Naive thymus-derived CD8-positive, alpha-beta T cell (primary cell): ENCODE data around the gene CTNNA2. TPM values are rescaled to one million over a fixed set of nuclear protein-coding genes. Genes with fewer than 3 reads are reported as not detected.

Experiments used
- ATAC-seq, 2 donors: fragments of 150-1000 bp; cut with Tn5 transposase in 1 of 2; sonication (Bioruptor Pico), chemical (Tn5 transposase) in 1 of 2; 1 replicate in 1 of 2; 2 replicates in 1 of 2; pipeline ENCODE4 v1.10.0; 2021; ENCODE audit warnings: mild to moderate bottlenecking in 2 of 2, moderate library complexity in 2 of 2
- POLR2A ChIA-PET: fragments of 350-600 bp; sonication (Branson Sonifier 250); formaldehyde crosslinking; loops from one replicate; lab custom pipeline; 2021; ENCODE audit warnings: antibody characterized with exemption; lab: Charles Lee
- DNase-seq, 10 donors: peaks; one replicate each; pipeline versions ENCODE4 v3.0.0 to v3.0.0-alpha.2; 2020 to 2022
- H3K27ac Mint-ChIP-seq, 10 donors: one replicate each; pipeline ENCODE4 v1.8.0; 2020 to 2022; ENCODE audit warnings: mild to moderate bottlenecking in 10 of 10, mixed read lengths in 10 of 10, moderate library complexity in 4 of 10, inconsistent platforms in 1 of 10
- H3K27me3 Mint-ChIP-seq, 5 donors: one replicate each; pipeline ENCODE4 v1.8.0; 2021 to 2022; ENCODE audit warnings: mixed read lengths in 5 of 5
- H3K36me3 Mint-ChIP-seq, 3 donors: one replicate each; pipeline ENCODE4 v1.8.0; 2020 to 2022; ENCODE audit warnings: mixed read lengths in 3 of 3, mild to moderate bottlenecking in 2 of 3, inconsistent platforms in 1 of 3
- H3K4me1 Mint-ChIP-seq, 4 donors: one replicate each; pipeline ENCODE4 v1.8.0; 2021 to 2022; ENCODE audit warnings: mixed read lengths in 4 of 4
- H3K4me3 Mint-ChIP-seq, 10 donors: one replicate each; pipeline ENCODE4 v1.8.0; 2020 to 2022; ENCODE audit warnings: mild to moderate bottlenecking in 10 of 10, mixed read lengths in 10 of 10, moderate library complexity in 6 of 10, inconsistent platforms in 1 of 10
- H3K9me3 Mint-ChIP-seq, 9 donors: one replicate each; pipeline ENCODE4 v1.8.0; 2020 to 2022; ENCODE audit warnings: mixed read lengths in 9 of 9, mild to moderate bottlenecking in 3 of 9, inconsistent platforms in 1 of 9, moderate library complexity in 1 of 9
- polyA plus RNA-seq, 3 donors: library from polyadenylated mRNA; unstranded; fragments of 300-500 nt; fragmentation: Illumina TruSeq; gene quantifications; one replicate each; pipeline ENCODE4 v1.2.3, GENCODE V29; 2021
- total RNA-seq, 8 experiments: library from RNA in 2 of 8; stranded (reverse) in 2 of 8; gene quantifications; one replicate each; pipeline ENCODE4 v1.2.3 and lab custom pipeline; 2021 to 2026

The CTNNA2 gene
- total and polyA plus RNA-seq, 5 experiments from 2014 or later: not detected

- no peaks in the 10 kb centered on the region for H3K27me3 Mint-ChIP-seq
- H3K27ac Mint-ChIP-seq: no peak overlapping the region
- no peak for ATAC-seq
- no peak for DNase-seq
- peaks cover 0 to 8% (median 0%) of the 10 kb centered on the region in 9 donors for H3K9me3 Mint-ChIP-seq
- no peak overlapping the region for H3K4me3 Mint-ChIP-seq
- H3K36me3 Mint-ChIP-seq: no peaks in the 10 kb centered on the region
- POLR2A ChIA-PET: no interaction called here
- H3K4me1 Mint-ChIP-seq: no peaks in the 10 kb centered on the region
Observed at GRCh38 chr2:79670198-79670597, 157.3 kb downstream of the CTNNA2 start.

- H3K27me3 Mint-ChIP-seq: no peaks in the 10 kb centered on the region
- H3K9me3 Mint-ChIP-seq: peaks cover 2 to 33% (median 5%) of the 10 kb centered on the region in 9 donors
- H3K27ac Mint-ChIP-seq: no peak overlapping the region
- H3K4me3 Mint-ChIP-seq: no peak overlapping the region
- H3K36me3 Mint-ChIP-seq: no peaks in the 10 kb centered on the region
- DNase-seq (no peak), ATAC-seq (no peak)
- no peaks in the 10 kb centered on the region for H3K4me1 Mint-ChIP-seq
- POLR2A ChIA-PET: no interaction called here
Observed at GRCh38 chr2:79686884-79687283, 174.0 kb downstream of the CTNNA2 start.

- ATAC-seq: no peak
Observed at GRCh38 chr2:79695248-79695647, 182.4 kb downstream of the CTNNA2 start.

GRCh38 chr2:79697200-79697599 lies 184.3 kb downstream of the CTNNA2 start:
- no peak for DNase-seq
- Mint-ChIP-seq H3K27ac (no peak overlapping the region), H3K36me3 (no peaks in the 10 kb centered on the region), H3K4me1 (no peaks in the 10 kb centered on the region), H3K4me3 (no peak overlapping the region), H3K9me3 (peaks cover 0 to 20% (median 5%) of the 10 kb centered on the region in 9 donors), H3K27me3 (no peaks in the 10 kb centered on the region)
- no peak for ATAC-seq
- POLR2A ChIA-PET: no interaction called here

More at GRCh38 chr2:79695248-79695647, 182.4 kb downstream of the CTNNA2 start:
- H3K36me3 Mint-ChIP-seq: no peaks in the 10 kb centered on the region
- H3K4me1 Mint-ChIP-seq: no peaks in the 10 kb centered on the region
- H3K27me3 Mint-ChIP-seq: no peaks in the 10 kb centered on the region
- H3K27ac Mint-ChIP-seq: no peak overlapping the region
- no peak overlapping the region for H3K4me3 Mint-ChIP-seq
- POLR2A ChIA-PET: no interaction called here
- no peak for DNase-seq
- H3K9me3 Mint-ChIP-seq: peaks cover 0 to 21% (median 8%) of the 10 kb centered on the region in 9 donors

- no peaks in the 10 kb centered on the region for H3K4me1 Mint-ChIP-seq
- H3K27ac Mint-ChIP-seq: no peak overlapping the region
- POLR2A ChIA-PET: no interaction called here
- no peaks in the 10 kb centered on the region for H3K27me3 Mint-ChIP-seq
- DNase-seq (no peak), ATAC-seq (no peak)
- H3K9me3 Mint-ChIP-seq: peaks cover under 1 to 19% (median 6%) of the 10 kb centered on the region in 9 donors
- H3K36me3 Mint-ChIP-seq: peaks cover 0 to 3% (median 0%) of the 10 kb centered on the region in 3 donors
- H3K4me3 Mint-ChIP-seq: no peak overlapping the region
Observed at GRCh38 chr2:79700651-79701050, 187.8 kb downstream of the CTNNA2 start.

- Mint-ChIP-seq H3K27ac (no peak overlapping the region), H3K9me3 (peaks cover 3 to 16% (median 6%) of the 10 kb centered on the region in 9 donors), H3K27me3 (no peaks in the 10 kb centered on the region), H3K36me3 (peaks cover 0 to 6% (median 0%) of the 10 kb centered on the region in 3 donors), H3K4me3 (no peak overlapping the region), H3K4me1 (no peaks in the 10 kb centered on the region)
- DNase-seq: no peak
- POLR2A ChIA-PET: no interaction called here
- ATAC-seq: no peak
Observed at GRCh38 chr2:79702905-79703304, 190.1 kb downstream of the CTNNA2 start.

- DNase-seq (no peak), ATAC-seq (no peak)
- Mint-ChIP-seq H3K27ac (no peak overlapping the region), H3K9me3 (peaks cover 2 to 26% (median 10%) of the 10 kb centered on the region in 9 donors), H3K36me3 (no peaks in the 10 kb centered on the region), H3K27me3 (peaks cover 0 to 1% (median 0%) of the 10 kb centered on the region in 5 donors), H3K4me1 (no peaks in the 10 kb centered on the region), H3K4me3 (no peak overlapping the region)
- POLR2A ChIA-PET: no interaction called here
Observed at GRCh38 chr2:79711098-79711497, 198.2 kb downstream of the CTNNA2 start.

- Mint-ChIP-seq H3K36me3 (no peaks in the 10 kb centered on the region), H3K27ac (no peak overlapping the region), H3K9me3 (peaks cover 2 to 26% (median 7%) of the 10 kb centered on the region in 9 donors), H3K27me3 (peaks cover 0 to 1% (median 0%) of the 10 kb centered on the region in 5 donors), H3K4me3 (no peak overlapping the region), H3K4me1 (no peaks in the 10 kb centered on the region)
- ATAC-seq: no peak
- DNase-seq: no peak
- POLR2A ChIA-PET: no interaction called here
Observed at GRCh38 chr2:79713131-79713785, 200.4 kb downstream of the CTNNA2 start.

- Mint-ChIP-seq H3K36me3 (no peaks in the 10 kb centered on the region), H3K4me1 (no peaks in the 10 kb centered on the region), H3K4me3 (no peak overlapping the region), H3K9me3 (peaks cover 0 to 21% (median 9%) of the 10 kb centered on the region in 9 donors), H3K27ac (no peak overlapping the region), H3K27me3 (peaks cover 0 to 1% (median 0%) of the 10 kb centered on the region in 5 donors)
- no peak for DNase-seq
- ATAC-seq: no peak
- POLR2A ChIA-PET: no interaction called here
Observed at GRCh38 chr2:79714283-79714682, 201.4 kb downstream of the CTNNA2 start.

GRCh38 chr2:79715338-79715737 lies 202.5 kb downstream of the CTNNA2 start:
- DNase-seq (no peak), ATAC-seq (no peak)
- Mint-ChIP-seq H3K27me3 (peaks cover 0 to 1% (median 0%) of the 10 kb centered on the region in 5 donors), H3K4me1 (no peaks in the 10 kb centered on the region), H3K4me3 (no peak overlapping the region), H3K36me3 (no peaks in the 10 kb centered on the region), H3K9me3 (peaks cover 0 to 18% (median 9%) of the 10 kb centered on the region in 9 donors), H3K27ac (no peak overlapping the region)
- POLR2A ChIA-PET: no interaction called here

- Mint-ChIP-seq H3K36me3 (no peaks in the 10 kb centered on the region), H3K9me3 (peaks cover 0 to 18% (median 8%) of the 10 kb centered on the region in 9 donors), H3K4me3 (no peak overlapping the region), H3K27me3 (peaks cover 0 to 1% (median 0%) of the 10 kb centered on the region in 5 donors), H3K4me1 (no peaks in the 10 kb centered on the region), H3K27ac (no peak overlapping the region)
- no peak for ATAC-seq
- POLR2A ChIA-PET: no interaction called here
- no peak for DNase-seq
Observed at GRCh38 chr2:79716266-79716665, 203.4 kb downstream of the CTNNA2 start.

- Mint-ChIP-seq H3K9me3 (peaks cover 0 to 25% (median 8%) of the 10 kb centered on the region in 9 donors), H3K4me1 (no peaks in the 10 kb centered on the region), H3K4me3 (no peak overlapping the region), H3K36me3 (no peaks in the 10 kb centered on the region), H3K27ac (no peak overlapping the region), H3K27me3 (peaks cover 0 to 1% (median 0%) of the 10 kb centered on the region in 5 donors)
- DNase-seq: no peak
- ATAC-seq: no peak
- POLR2A ChIA-PET: no interaction called here
Observed at GRCh38 chr2:79717364-79718007, 204.6 kb downstream of the CTNNA2 start.

- H3K9me3 Mint-ChIP-seq: peaks cover 0 to 17% (median 6%) of the 10 kb centered on the region in 9 donors
- POLR2A ChIA-PET: no interaction called here
- H3K4me1 Mint-ChIP-seq: no peaks in the 10 kb centered on the region
- no peak for ATAC-seq
- no peaks in the 10 kb centered on the region for H3K27me3 Mint-ChIP-seq
- no peak overlapping the region for H3K4me3 Mint-ChIP-seq
- H3K36me3 Mint-ChIP-seq: no peaks in the 10 kb centered on the region
- no peak for DNase-seq
- H3K27ac Mint-ChIP-seq: no peak overlapping the region
Observed at GRCh38 chr2:79721061-79721460, 208.2 kb downstream of the CTNNA2 start.
